GM23338 (cell line): ENCODE results near the gene ZNRF1. TPM values are rescaled to one million over a fixed set of nuclear protein-coding genes. Genes with fewer than 3 reads are reported as not detected.

ENCODE experiments used
- ATAC-seq: fragments of 200-7000 bp; cut with Tn5 transposase; 3 replicates; pipeline ENCODE4 v1.9.1; 2020
- DNase-seq: peaks from one replicate; pipeline ENCODE4 v3.0.0-alpha.2; 2015; ENCODE audit warnings: low spot score
- H2AFZ ChIP-seq: fragments of 200-600 bp; sonication (generic); 2 replicates; pipeline ENCODE4 v1.8.0; 2016; ENCODE audit warnings: antibody characterized with exemption, mild to moderate bottlenecking, moderate library complexity
- H3F3A ChIP-seq: fragments of 200-600 bp; sonication (generic); replicated peaks from 2 replicates; pipeline ENCODE4 v1.8.0; 2017; ENCODE audit warnings: antibody characterized with exemption, mixed run types, low read depth
- H3K27ac ChIP-seq: fragments of 200-600 bp; sonication (generic); 2 replicates; pipeline ENCODE4 v1.6.1; 2016; ENCODE audit warnings: low read depth
- H3K27me3 ChIP-seq: fragments of 200-600 bp; sonication (generic); 2 replicates; pipeline ENCODE4 v1.8.0; 2016; ENCODE audit warnings: mild to moderate bottlenecking, mixed run types, moderate library complexity; ENCODE audit not compliant: insufficient read depth
- H3K36me3 ChIP-seq: fragments of 200-600 bp; sonication (generic); 2 replicates; pipeline ENCODE4 v1.8.0; 2016; ENCODE audit warnings: mild to moderate bottlenecking; ENCODE audit not compliant: insufficient read depth
- H3K4me1 ChIP-seq: fragments of 200-600 bp; sonication (generic); 2 replicates; pipeline ENCODE4 v1.8.0; 2016; ENCODE audit warnings: mild to moderate bottlenecking, moderate library complexity; ENCODE audit not compliant: insufficient read depth
- H3K4me2 ChIP-seq: fragments of 200-600 bp; sonication (generic); 2 replicates; pipeline ENCODE4 v1.7.1; 2017; ENCODE audit warnings: mixed run types
- H3K4me3 ChIP-seq: fragments of 200-600 bp; sonication (generic); 2 replicates; pipeline ENCODE4 v1.6.1; 2016; ENCODE audit warnings: mixed run types
- H3K79me2 ChIP-seq: fragments of 200-600 bp; sonication (generic); replicated peaks from 2 replicates; pipeline ENCODE4 v1.8.0; 2017; ENCODE audit warnings: mild to moderate bottlenecking; ENCODE audit not compliant: insufficient read depth
- H3K9me2 ChIP-seq: fragments of 200-600 bp; sonication (generic); 2 replicates; pipeline ENCODE4 v1.8.0; 2017; ENCODE audit not compliant: insufficient read depth
- H4K20me1 ChIP-seq: fragments of 200-600 bp; sonication (generic); replicated peaks from 2 replicates; pipeline ENCODE4 v1.8.0; 2017; ENCODE audit warnings: mild to moderate bottlenecking; ENCODE audit not compliant: insufficient read depth
- H3K27ac Mint-ChIP-seq: 2 replicates; pipeline ENCODE4 v1.8.0; 2020; ENCODE audit warnings: inconsistent platforms, mild to moderate bottlenecking, moderate library complexity, mixed read lengths
- H3K27me3 Mint-ChIP-seq: 3 replicates; pipeline ENCODE4 v1.8.0; 2022; ENCODE audit warnings: low read depth, mild to moderate bottlenecking, moderate library complexity, mixed read lengths, inconsistent platforms; ENCODE audit not compliant: insufficient read depth, poor library complexity
- H3K36me3 Mint-ChIP-seq: 3 replicates; pipeline ENCODE4 v1.8.0; 2021; ENCODE audit warnings: low read depth, mild to moderate bottlenecking, inconsistent platforms, moderate library complexity, mixed read lengths
- H3K4me1 Mint-ChIP-seq: 3 replicates; pipeline ENCODE4 v1.8.0; 2020; ENCODE audit warnings: mild to moderate bottlenecking, inconsistent platforms, mixed read lengths
- H3K4me3 Mint-ChIP-seq: 3 replicates; pipeline ENCODE4 v1.8.0; 2021; ENCODE audit warnings: moderate library complexity, mild to moderate bottlenecking, inconsistent platforms, mixed read lengths
- H3K9me3 Mint-ChIP-seq: 3 replicates; pipeline ENCODE4 v1.8.0; 2020; ENCODE audit warnings: moderate library complexity, mild to moderate bottlenecking, inconsistent platforms, mixed read lengths
- CREB1 ChIP-seq: fragments of 250-450 bp; sonication (Bioruptor Pico); IDR thresholded peaks from 2 replicates; pipeline ENCODE4 v1.5.0; 2020; ENCODE audit warnings: low read depth, mild to moderate bottlenecking, moderate library complexity
- EZH2phosphoT487 ChIP-seq: fragments of 200-600 bp; sonication (generic); IDR thresholded peaks from one replicate; pipeline ENCODE4 v1.8.1; 2018; ENCODE audit warnings: antibody characterized with exemption; ENCODE audit not compliant: unreplicated experiment
- JUNB ChIP-seq: IDR thresholded peaks from one replicate; pipeline ENCODE4 v1.6.1; 2016; ENCODE audit warnings: antibody characterized with exemption; ENCODE audit not compliant: unreplicated experiment
- NANOG ChIP-seq: IDR thresholded peaks from 2 replicates; pipeline ENCODE4 v1.6.1; 2016; ENCODE audit warnings: antibody characterized with exemption, borderline replicate concordance
- POLR2AphosphoS5 ChIP-seq: IDR thresholded peaks from 2 replicates; pipeline ENCODE4 v1.6.1; 2016; ENCODE audit warnings: antibody characterized with exemption, low read depth
- STAT1 ChIP-seq: IDR thresholded peaks from one replicate; pipeline ENCODE4 v1.6.1; 2016; ENCODE audit warnings: antibody characterized with exemption; ENCODE audit not compliant: unreplicated experiment
- ZNF331 ChIP-seq: fragments of 250-450 bp; sonication (Bioruptor Pico); IDR thresholded peaks from 2 replicates; pipeline ENCODE4 v1.5.0; 2020; ENCODE audit warnings: low read depth, mild to moderate bottlenecking, moderate library complexity
- polyA plus RNA-seq: library from polyadenylated mRNA; unstranded; fragments of >200 nt; fragmentation: Nextera tagmentation; extraction: Ambion mirVana; gene quantifications from 2 replicates; pipeline ENCODE4 v1.2.1, GENCODE V29; 2016
- total RNA-seq: library from RNA; depleted of rRNA; stranded (reverse); fragments of >200 nt; shearing (Covaris generic); gene quantifications from 2 replicates; pipeline ENCODE4 v1.2.3, GENCODE V29; 2014
- TF ChIP-seq, protein P1 (sequence below): fragments of 250-450 bp; sonication (Bioruptor Pico); IDR thresholded peaks from 2 replicates; pipeline ENCODE4 v1.5.0; 2020; ENCODE audit warnings: mild to moderate bottlenecking, moderate library complexity
- TF ChIP-seq, protein P2 (sequence below), 2 experiments: fragments of 200-600 bp in 1 of 2; sonication (generic) in 1 of 2; conservative IDR thresholded peaks; 2 replicates each; pipeline versions ENCODE4 v1.5.1 to v1.6.1; 2016 to 2017; ENCODE audit warnings: antibody characterized with exemption in 2 of 2, low read depth in 2 of 2, mild to moderate bottlenecking in 2 of 2, moderate library complexity in 1 of 2
- TF ChIP-seq, protein P3 (sequence below): IDR thresholded peaks from 2 replicates; pipeline ENCODE4 v1.6.1; 2016; ENCODE audit warnings: antibody characterized with exemption
- TF ChIP-seq, protein P4 (sequence below): IDR thresholded peaks from one replicate; pipeline ENCODE4 v1.6.1; 2018; ENCODE audit warnings: antibody characterized with exemption; ENCODE audit not compliant: unreplicated experiment

Gene ZNRF1
- total and polyA plus RNA-seq, 2 experiments from 2014 or later: 22.4 to 42.1 TPM

DNA sequence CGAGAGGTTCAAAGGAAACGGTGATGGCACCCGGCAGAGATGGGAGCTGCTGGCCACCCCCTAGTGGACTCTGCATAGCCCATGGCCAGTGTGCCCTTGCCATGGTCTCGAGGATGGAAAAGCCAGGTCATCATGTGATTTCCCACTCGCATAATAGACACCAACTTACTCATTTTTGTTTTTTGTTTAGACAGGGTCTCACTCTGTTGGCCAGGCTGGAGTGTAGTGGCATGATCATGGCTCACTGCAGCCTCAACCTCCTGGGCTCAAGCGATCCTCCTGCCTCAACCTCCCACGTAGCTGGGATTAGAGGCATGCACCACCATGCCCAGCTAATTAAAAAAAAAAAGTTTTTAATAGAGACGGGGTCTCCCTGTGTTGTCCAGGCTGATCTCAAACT is 90.1 kb downstream of the ZNRF1 start (continued):
- TF ChIP-seq, protein P1, sequence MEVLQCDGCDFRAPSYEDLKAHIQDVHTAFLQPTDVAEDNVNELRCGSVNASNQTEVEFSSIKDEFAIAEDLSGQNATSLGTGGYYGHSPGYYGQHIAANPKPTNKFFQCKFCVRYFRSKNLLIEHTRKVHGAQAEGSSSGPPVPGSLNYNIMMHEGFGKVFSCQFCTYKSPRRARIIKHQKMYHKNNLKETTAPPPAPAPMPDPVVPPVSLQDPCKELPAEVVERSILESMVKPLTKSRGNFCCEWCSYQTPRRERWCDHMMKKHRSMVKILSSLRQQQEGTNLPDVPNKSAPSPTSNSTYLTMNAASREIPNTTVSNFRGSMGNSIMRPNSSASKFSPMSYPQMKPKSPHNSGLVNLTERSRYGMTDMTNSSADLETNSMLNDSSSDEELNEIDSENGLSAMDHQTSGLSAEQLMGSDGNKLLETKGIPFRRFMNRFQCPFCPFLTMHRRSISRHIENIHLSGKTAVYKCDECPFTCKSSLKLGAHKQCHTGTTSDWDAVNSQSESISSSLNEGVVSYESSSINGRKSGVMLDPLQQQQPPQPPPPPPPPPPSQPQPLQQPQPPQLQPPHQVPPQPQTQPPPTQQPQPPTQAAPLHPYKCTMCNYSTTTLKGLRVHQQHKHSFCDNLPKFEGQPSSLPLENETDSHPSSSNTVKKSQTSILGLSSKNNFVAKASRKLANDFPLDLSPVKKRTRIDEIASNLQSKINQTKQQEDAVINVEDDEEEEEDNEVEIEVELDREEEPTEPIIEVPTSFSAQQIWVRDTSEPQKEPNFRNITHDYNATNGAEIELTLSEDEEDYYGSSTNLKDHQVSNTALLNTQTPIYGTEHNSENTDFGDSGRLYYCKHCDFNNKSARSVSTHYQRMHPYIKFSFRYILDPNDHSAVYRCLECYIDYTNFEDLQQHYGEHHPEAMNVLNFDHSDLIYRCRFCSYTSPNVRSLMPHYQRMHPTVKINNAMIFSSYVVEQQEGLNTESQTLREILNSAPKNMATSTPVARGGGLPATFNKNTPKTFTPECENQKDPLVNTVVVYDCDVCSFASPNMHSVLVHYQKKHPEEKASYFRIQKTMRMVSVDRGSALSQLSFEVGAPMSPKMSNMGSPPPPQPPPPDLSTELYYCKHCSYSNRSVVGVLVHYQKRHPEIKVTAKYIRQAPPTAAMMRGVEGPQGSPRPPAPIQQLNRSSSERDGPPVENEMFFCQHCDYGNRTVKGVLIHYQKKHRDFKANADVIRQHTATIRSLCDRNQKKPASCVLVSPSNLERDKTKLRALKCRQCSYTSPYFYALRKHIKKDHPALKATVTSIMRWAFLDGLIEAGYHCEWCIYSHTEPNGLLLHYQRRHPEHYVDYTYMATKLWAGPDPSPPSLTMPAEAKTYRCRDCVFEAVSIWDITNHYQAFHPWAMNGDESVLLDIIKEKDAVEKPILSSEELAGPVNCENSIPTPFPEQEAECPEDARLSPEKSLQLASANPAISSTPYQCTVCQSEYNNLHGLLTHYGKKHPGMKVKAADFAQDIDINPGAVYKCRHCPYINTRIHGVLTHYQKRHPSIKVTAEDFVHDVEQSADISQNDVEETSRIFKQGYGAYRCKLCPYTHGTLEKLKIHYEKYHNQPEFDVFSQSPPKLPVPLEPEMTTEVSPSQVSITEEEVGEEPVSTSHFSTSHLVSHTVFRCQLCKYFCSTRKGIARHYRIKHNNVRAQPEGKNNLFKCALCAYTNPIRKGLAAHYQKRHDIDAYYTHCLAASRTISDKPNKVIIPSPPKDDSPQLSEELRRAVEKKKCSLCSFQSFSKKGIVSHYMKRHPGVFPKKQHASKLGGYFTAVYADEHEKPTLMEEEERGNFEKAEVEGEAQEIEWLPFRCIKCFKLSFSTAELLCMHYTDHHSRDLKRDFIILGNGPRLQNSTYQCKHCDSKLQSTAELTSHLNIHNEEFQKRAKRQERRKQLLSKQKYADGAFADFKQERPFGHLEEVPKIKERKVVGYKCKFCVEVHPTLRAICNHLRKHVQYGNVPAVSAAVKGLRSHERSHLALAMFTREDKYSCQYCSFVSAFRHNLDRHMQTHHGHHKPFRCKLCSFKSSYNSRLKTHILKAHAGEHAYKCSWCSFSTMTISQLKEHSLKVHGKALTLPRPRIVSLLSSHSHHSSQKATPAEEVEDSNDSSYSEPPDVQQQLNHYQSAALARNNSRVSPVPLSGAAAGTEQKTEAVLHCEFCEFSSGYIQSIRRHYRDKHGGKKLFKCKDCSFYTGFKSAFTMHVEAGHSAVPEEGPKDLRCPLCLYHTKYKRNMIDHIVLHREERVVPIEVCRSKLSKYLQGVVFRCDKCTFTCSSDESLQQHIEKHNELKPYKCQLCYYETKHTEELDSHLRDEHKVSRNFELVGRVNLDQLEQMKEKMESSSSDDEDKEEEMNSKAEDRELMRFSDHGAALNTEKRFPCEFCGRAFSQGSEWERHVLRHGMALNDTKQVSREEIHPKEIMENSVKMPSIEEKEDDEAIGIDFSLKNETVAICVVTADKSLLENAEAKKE (CRISPR knock-in tag): no peak
- TF ChIP-seq EZH2phosphoT487 (no peak), STAT1 (no peak), JUNB (no peak)
- TF ChIP-seq, protein P2, sequence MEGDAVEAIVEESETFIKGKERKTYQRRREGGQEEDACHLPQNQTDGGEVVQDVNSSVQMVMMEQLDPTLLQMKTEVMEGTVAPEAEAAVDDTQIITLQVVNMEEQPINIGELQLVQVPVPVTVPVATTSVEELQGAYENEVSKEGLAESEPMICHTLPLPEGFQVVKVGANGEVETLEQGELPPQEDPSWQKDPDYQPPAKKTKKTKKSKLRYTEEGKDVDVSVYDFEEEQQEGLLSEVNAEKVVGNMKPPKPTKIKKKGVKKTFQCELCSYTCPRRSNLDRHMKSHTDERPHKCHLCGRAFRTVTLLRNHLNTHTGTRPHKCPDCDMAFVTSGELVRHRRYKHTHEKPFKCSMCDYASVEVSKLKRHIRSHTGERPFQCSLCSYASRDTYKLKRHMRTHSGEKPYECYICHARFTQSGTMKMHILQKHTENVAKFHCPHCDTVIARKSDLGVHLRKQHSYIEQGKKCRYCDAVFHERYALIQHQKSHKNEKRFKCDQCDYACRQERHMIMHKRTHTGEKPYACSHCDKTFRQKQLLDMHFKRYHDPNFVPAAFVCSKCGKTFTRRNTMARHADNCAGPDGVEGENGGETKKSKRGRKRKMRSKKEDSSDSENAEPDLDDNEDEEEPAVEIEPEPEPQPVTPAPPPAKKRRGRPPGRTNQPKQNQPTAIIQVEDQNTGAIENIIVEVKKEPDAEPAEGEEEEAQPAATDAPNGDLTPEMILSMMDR (conservative IDR thresholded peaks at IDR 0.05; ENCODE audit: low read depth in 2 of 2): no peak

DNA sequence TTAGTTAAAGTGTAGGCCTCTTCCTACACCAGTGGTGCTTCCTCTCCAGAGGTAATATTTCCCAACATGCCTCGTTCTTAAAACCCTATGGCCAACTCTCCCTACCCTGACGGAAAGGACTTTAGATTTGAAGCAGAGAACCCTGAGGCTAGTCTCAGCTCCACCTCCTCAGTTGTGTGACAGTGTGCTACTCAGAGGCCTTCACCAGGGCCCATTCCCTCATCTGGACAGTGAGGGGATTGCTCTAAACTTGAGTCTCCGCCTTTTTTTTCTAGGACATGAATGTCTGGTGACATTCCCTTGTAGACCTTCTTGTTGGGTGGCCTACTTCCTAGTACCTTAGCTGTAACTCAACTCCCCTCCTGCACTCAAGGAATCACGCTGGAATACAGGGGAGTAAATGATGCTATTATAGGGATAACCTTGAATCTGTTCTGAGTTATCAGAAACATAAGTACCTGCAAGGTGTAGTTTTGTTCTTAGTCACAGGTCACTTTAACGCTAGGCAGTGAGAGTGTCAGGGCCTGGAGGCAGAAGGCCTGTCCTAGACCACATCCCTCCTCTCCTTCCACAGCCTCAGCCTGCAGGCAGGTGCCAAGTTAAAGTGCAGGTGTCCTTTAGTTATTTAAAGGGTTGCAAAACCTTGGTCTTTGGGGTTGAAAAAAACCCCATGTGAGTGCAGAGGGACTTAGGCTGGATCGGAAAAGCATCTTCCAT is 90.8 kb downstream of the ZNRF1 start:
- Mint-ChIP-seq H3K27me3 (peaks cover 13% of the 10 kb centered on the region), H3K36me3 (peaks cover 2% of the 10 kb centered on the region; the same call in 1 of the 3 replicates), H3K27ac (no peak overlapping the region), H3K4me3 (no peak overlapping the region), H3K4me1 (peaks cover 29% of the 10 kb centered on the region), H3K9me3 (no peaks in the 10 kb centered on the region)
- Histone ChIP-seq H3F3A (0 out of 2 replicates have a peak, but pooled peaks cover 8% of the 10 kb centered on the region), H3K36me3 (0 out of 2 replicates have a peak, but pooled peaks cover 2% of the 10 kb centered on the region), H3K27ac (no peak overlapping the region), H4K20me1 (peaks cover 9% of the 10 kb centered on the region), H3K9me2 (no peaks in the 10 kb centered on the region), H3K79me2 (peaks cover 77% of the 10 kb centered on the region), H2AFZ (no peak overlapping the region), H3K4me1 (peaks cover 18% of the 10 kb centered on the region), H3K27me3 (no peaks in the 10 kb centered on the region), H3K4me3 (no peak overlapping the region), H3K4me2 (no peak overlapping the region)
- DNase-seq (peak; percentile 56), ATAC-seq (no peak; the same call in 2 of the 3 replicates)
- TF ChIP-seq, protein P3, sequence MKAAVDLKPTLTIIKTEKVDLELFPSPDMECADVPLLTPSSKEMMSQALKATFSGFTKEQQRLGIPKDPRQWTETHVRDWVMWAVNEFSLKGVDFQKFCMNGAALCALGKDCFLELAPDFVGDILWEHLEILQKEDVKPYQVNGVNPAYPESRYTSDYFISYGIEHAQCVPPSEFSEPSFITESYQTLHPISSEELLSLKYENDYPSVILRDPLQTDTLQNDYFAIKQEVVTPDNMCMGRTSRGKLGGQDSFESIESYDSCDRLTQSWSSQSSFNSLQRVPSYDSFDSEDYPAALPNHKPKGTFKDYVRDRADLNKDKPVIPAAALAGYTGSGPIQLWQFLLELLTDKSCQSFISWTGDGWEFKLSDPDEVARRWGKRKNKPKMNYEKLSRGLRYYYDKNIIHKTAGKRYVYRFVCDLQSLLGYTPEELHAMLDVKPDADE: no peak
- no peak for TF ChIP-seq JUNB
- no peak for TF ChIP-seq POLR2AphosphoS5
- TF ChIP-seq ZNF331 (CRISPR knock-in tag): no peak
- no peak for TF ChIP-seq NANOG
- no peak for TF ChIP-seq STAT1
- TF ChIP-seq CREB1: no peak
- TF ChIP-seq, protein P4, sequence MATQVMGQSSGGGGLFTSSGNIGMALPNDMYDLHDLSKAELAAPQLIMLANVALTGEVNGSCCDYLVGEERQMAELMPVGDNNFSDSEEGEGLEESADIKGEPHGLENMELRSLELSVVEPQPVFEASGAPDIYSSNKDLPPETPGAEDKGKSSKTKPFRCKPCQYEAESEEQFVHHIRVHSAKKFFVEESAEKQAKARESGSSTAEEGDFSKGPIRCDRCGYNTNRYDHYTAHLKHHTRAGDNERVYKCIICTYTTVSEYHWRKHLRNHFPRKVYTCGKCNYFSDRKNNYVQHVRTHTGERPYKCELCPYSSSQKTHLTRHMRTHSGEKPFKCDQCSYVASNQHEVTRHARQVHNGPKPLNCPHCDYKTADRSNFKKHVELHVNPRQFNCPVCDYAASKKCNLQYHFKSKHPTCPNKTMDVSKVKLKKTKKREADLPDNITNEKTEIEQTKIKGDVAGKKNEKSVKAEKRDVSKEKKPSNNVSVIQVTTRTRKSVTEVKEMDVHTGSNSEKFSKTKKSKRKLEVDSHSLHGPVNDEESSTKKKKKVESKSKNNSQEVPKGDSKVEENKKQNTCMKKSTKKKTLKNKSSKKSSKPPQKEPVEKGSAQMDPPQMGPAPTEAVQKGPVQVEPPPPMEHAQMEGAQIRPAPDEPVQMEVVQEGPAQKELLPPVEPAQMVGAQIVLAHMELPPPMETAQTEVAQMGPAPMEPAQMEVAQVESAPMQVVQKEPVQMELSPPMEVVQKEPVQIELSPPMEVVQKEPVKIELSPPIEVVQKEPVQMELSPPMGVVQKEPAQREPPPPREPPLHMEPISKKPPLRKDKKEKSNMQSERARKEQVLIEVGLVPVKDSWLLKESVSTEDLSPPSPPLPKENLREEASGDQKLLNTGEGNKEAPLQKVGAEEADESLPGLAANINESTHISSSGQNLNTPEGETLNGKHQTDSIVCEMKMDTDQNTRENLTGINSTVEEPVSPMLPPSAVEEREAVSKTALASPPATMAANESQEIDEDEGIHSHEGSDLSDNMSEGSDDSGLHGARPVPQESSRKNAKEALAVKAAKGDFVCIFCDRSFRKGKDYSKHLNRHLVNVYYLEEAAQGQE: no peak
